ENCODE data around the gene PRKCB.

Gene PRKCB

DNA sequence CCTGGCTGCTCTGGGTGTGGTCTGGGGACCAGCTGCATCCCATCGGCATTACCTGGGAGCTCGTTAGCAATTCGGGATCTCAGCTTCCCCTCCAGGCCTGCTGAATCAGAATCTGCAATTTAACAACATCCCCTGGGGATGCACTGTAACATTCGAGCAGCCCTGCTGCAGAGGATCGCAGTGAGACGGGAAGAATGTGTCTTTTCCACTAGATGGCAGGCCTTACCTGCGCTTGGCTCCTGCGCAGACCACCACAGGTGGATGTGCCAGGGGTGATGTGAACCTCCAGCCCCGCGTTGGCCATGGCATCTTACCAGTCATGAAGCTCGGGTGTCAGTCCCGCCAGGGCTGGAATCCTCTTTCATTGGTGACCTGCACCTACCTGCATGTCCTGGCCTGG is 209.9 kb downstream of the PRKCB start:
- Histone ChIP-seq H3K79me2 (no peaks in the 10 kb centered on the region), H3K4me1 (no peaks in the 10 kb centered on the region), H3K9ac (no peak overlapping the region), H3K4me3 (ENCODE audit: low read depth, low read length) (no peak overlapping the region), H3K27me3 (ENCODE audit: control insufficient read depth, insufficient read depth, low read length) (no peaks in the 10 kb centered on the region), H3K36me3 (ENCODE audit: control insufficient read depth, insufficient read depth, low read length) (no peaks in the 10 kb centered on the region), H3K4me2 (ENCODE audit: low read length) (no peak overlapping the region), H3K27ac (no peak overlapping the region), H3K9me3 (ENCODE audit: control insufficient read depth, low read length) (no peaks in the 10 kb centered on the region), H2AFZ (no peak overlapping the region)
- TF ChIP-seq, protein P1, sequence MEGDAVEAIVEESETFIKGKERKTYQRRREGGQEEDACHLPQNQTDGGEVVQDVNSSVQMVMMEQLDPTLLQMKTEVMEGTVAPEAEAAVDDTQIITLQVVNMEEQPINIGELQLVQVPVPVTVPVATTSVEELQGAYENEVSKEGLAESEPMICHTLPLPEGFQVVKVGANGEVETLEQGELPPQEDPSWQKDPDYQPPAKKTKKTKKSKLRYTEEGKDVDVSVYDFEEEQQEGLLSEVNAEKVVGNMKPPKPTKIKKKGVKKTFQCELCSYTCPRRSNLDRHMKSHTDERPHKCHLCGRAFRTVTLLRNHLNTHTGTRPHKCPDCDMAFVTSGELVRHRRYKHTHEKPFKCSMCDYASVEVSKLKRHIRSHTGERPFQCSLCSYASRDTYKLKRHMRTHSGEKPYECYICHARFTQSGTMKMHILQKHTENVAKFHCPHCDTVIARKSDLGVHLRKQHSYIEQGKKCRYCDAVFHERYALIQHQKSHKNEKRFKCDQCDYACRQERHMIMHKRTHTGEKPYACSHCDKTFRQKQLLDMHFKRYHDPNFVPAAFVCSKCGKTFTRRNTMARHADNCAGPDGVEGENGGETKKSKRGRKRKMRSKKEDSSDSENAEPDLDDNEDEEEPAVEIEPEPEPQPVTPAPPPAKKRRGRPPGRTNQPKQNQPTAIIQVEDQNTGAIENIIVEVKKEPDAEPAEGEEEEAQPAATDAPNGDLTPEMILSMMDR (IDR thresholded peaks at IDR 0.05) = no peak

- Histone ChIP-seq H3K27me3 (ENCODE audit: control insufficient read depth, insufficient read depth, low read length) (no peaks in the 10 kb centered on the region), H3K4me1 (no peaks in the 10 kb centered on the region), H2AFZ (no peak overlapping the region), H3K9ac (no peak overlapping the region), H3K4me3 (ENCODE audit: low read depth, low read length) (no peak overlapping the region), H3K4me2 (ENCODE audit: low read length) (no peak overlapping the region), H3K9me3 (ENCODE audit: control insufficient read depth, low read length) (no peaks in the 10 kb centered on the region), H3K79me2 (no peaks in the 10 kb centered on the region), H3K36me3 (ENCODE audit: control insufficient read depth, insufficient read depth, low read length) (no peaks in the 10 kb centered on the region), H3K27ac (no peak overlapping the region)
- TF ChIP-seq, protein P1 (IDR thresholded peaks at IDR 0.05) = no peak
Observed at GRCh38 chr16:24046442-24046841, 210.7 kb downstream of the PRKCB start.

DNA sequence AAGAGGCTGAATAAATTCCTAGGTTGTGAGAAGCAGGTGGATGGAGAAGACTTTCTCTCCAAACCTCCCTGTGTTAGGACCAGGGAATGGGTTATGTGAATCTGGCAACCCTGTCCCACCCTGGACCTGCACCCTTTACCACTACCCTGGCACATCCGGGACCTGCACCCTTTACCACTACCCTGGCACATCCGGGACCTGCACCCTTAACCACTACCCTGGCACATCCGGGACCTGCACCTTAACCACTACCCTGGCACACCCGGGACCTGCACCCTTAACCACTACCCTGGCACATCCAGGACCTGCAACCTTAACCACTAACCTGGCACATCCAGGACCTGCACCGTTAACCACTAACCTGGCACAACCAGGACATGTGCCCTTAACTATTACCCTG is 213.3 kb downstream of the PRKCB start:
- Histone ChIP-seq H3K79me2 (no peaks in the 10 kb centered on the region), H3K9me3 (ENCODE audit: control insufficient read depth, low read length) (no peaks in the 10 kb centered on the region), H3K4me2 (ENCODE audit: low read length) (no peak overlapping the region), H3K27ac (no peak overlapping the region), H3K4me3 (ENCODE audit: low read depth, low read length) (no peak overlapping the region), H3K27me3 (ENCODE audit: control insufficient read depth, insufficient read depth, low read length) (no peaks in the 10 kb centered on the region), H2AFZ (no peak overlapping the region), H3K4me1 (no peaks in the 10 kb centered on the region), H3K9ac (no peak overlapping the region), H3K36me3 (ENCODE audit: control insufficient read depth, insufficient read depth, low read length) (no peaks in the 10 kb centered on the region)
- TF ChIP-seq, protein P1 (IDR thresholded peaks at IDR 0.05) = no peak

- Histone ChIP-seq H3K27ac (no peak overlapping the region), H3K9me3 (ENCODE audit: control insufficient read depth, low read length) (no peaks in the 10 kb centered on the region), H3K4me2 (ENCODE audit: low read length) (no peak overlapping the region), H3K4me3 (ENCODE audit: low read depth, low read length) (no peak overlapping the region), H3K4me1 (no peaks in the 10 kb centered on the region), H3K9ac (no peak overlapping the region), H3K27me3 (ENCODE audit: control insufficient read depth, insufficient read depth, low read length) (no peaks in the 10 kb centered on the region), H3K36me3 (ENCODE audit: control insufficient read depth, insufficient read depth, low read length) (no peaks in the 10 kb centered on the region), H3K79me2 (no peaks in the 10 kb centered on the region), H2AFZ (no peak overlapping the region)
- TF ChIP-seq, protein P1 (IDR thresholded peaks at IDR 0.05) = no peak
Observed at GRCh38 chr16:24051125-24051524, 215.3 kb downstream of the PRKCB start.

DNA sequence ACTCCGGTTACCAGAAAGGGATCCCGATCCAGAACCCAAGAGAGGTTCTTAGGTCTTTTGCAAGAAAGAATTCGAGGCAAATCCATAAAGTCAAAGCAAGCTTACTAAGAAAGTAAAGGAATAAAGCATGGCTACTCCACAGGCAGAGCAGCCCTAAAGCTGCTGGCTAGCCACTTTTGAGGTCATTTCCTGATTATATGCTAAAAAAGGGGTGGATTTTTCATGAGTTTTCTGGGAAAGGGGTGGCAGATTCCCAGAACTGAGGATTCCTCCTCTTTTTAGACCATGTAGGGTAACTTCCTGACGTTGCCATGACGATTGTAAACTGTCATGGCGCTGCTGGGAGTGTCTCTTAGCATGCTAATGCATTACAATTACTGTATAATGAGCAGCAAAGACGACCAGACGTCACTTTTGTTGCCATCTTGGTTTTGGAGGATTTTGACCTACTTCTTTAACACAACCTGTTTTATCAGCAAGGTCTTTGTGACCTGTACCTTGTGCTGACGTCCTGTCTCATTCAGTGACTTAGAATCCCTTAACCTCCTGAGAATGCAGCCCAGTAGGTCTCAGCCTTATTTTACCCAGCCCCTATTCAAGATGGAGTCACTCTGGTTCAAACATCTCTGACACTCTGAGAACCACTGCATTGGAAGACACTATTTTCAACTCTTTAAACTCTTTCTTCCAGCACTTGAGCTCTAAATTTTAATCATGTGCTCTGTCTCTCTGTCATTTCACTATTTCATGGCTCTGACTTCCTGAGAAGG is 216.7 kb downstream of the PRKCB start:
- TF ChIP-seq, protein P1 (IDR thresholded peaks at IDR 0.05) = no peak
- Histone ChIP-seq H3K9ac (no peak overlapping the region), H3K4me3 (ENCODE audit: low read depth, low read length) (no peak overlapping the region), H2AFZ (no peak overlapping the region), H3K27ac (no peak overlapping the region), H3K4me1 (no peaks in the 10 kb centered on the region), H3K9me3 (ENCODE audit: control insufficient read depth, low read length) (no peaks in the 10 kb centered on the region), H3K79me2 (no peaks in the 10 kb centered on the region), H3K36me3 (ENCODE audit: control insufficient read depth, insufficient read depth, low read length) (no peaks in the 10 kb centered on the region), H3K4me2 (ENCODE audit: low read length) (no peak overlapping the region), H3K27me3 (ENCODE audit: control insufficient read depth, insufficient read depth, low read length) (no peaks in the 10 kb centered on the region)

Data from parathyroid adenoma (tissue), 2 donors.